HepG2 (cell line): Measurements from ENCODE around the gene KRI1. TPM values are rescaled to one million over a fixed set of nuclear protein-coding genes. Genes with fewer than 3 reads are reported as not detected.
A peak's percentile ranks its signal among the peaks of the same experiment; 100 is the strongest.

Experiments used
- FOXJ3 ChIP-seq: sonication (generic); formaldehyde crosslinking; IDR thresholded peaks from 2 replicates; pipeline ENCODE4 v1.4.0; 2020; ENCODE audit warnings: missing genetic modification reagents, mild to moderate bottlenecking, borderline replicate concordance
- GLI4 ChIP-seq: sonication (generic); formaldehyde crosslinking; IDR thresholded peaks from 2 replicates; pipeline ENCODE4 v1.5.1; 2020; ENCODE audit warnings: missing genetic modification reagents, mild to moderate bottlenecking, moderate library complexity, borderline replicate concordance
- HOXA3 ChIP-seq: sonication (generic); formaldehyde crosslinking; IDR thresholded peaks from 2 replicates; pipeline ENCODE4 v1.5.0; 2020; ENCODE audit warnings: missing genetic modification reagents
- KDM3A ChIP-seq: IDR thresholded peaks from 2 replicates; pipeline ENCODE4 v1.6.1; 2018; ENCODE audit warnings: low read depth, missing compliant biosample characterization
- MAZ ChIP-seq, 2 experiments: sonication (generic) in 1 of 2; formaldehyde crosslinking in 1 of 2; IDR thresholded peaks; 2 replicates each; pipeline versions ENCODE4 v1.5.0 to v1.6.1; 2012 to 2020; ENCODE audit warnings: low read depth in 2 of 2, mild to moderate bottlenecking in 2 of 2, borderline replicate concordance in 1 of 2, improper control_type of control experiment in 1 of 2, low read length in 1 of 2, missing genetic modification reagents in 1 of 2, moderate library complexity in 1 of 2
- NR2F2 ChIP-seq: IDR thresholded peaks from 2 replicates; pipeline ENCODE4 v1.6.1; 2012; ENCODE audit warnings: low read depth, inconsistent platforms, borderline replicate concordance
- RNF2 ChIP-seq: fragments of 450-650 bp; conservative IDR thresholded peaks from 2 replicates; pipeline ENCODE4 v1.6.1; 2016; ENCODE audit warnings: low read depth
- SIX4 ChIP-seq: sonication (generic); formaldehyde crosslinking; IDR thresholded peaks from 2 replicates; pipeline ENCODE4 v1.4.0; 2020; ENCODE audit warnings: missing genetic modification reagents
- SP2 ChIP-seq: sonication (generic); formaldehyde crosslinking; IDR thresholded peaks from 2 replicates; pipeline ENCODE4 v1.5.1; 2020; ENCODE audit warnings: mild to moderate bottlenecking, missing genetic modification reagents
- XRCC5 ChIP-seq: fragments of 200-400 bp; formaldehyde crosslinking; optimal IDR thresholded peaks from 2 replicates; pipeline ENCODE3; 2017; ENCODE audit warnings: mild to moderate bottlenecking, low read length
- ZBTB7A ChIP-seq: sonication (generic); formaldehyde crosslinking; IDR thresholded peaks from 2 replicates; pipeline ENCODE4 v1.8.0; 2022; ENCODE audit warnings: mild to moderate bottlenecking, missing genetic modification reagents
- ZMAT3 ChIP-seq: sonication (generic); formaldehyde crosslinking; conservative IDR thresholded peaks from 2 replicates; pipeline ENCODE4 v1.7.0; 2021; ENCODE audit warnings: missing genetic modification reagents
- ZNF143 ChIP-seq: sonication (generic); formaldehyde crosslinking; IDR thresholded peaks from 2 replicates; pipeline ENCODE4 v1.4.0; 2020; ENCODE audit warnings: missing genetic modification reagents
- ZNF496 ChIP-seq: sonication (generic); formaldehyde crosslinking; IDR thresholded peaks from 2 replicates; pipeline ENCODE4 v1.8.1; 2023; ENCODE audit warnings: mild to moderate bottlenecking, moderate library complexity, missing genetic modification reagents; ENCODE audit not compliant: insufficient replicate concordance
- ZNF781 ChIP-seq: sonication (generic); formaldehyde crosslinking; IDR thresholded peaks from 2 replicates; pipeline ENCODE4 v1.5.1; 2020; ENCODE audit warnings: borderline replicate concordance, mild to moderate bottlenecking, missing genetic modification reagents; ENCODE audit errors: not compliant biosample characterization
- polyA plus RNA-seq, 8 experiments: library from polyadenylated mRNA; depleted of rRNA in 3 of 8; stranded (reverse) in 7 of 8; unstranded in 1 of 8; fragments of >200 nt; fragmentation: Illumina TruSeq in 4 of 8; extraction: Trizol in 4 of 8; gene quantifications; 2 replicates each; pipeline versions ENCODE4 v1.2.1 to v1.2.3, GENCODE V29; 2011 to 2016; ENCODE audit warnings: low read depth in 4 of 8, missing spikeins in 1 of 8, mixed read lengths in 1 of 8; ENCODE audit not compliant: insufficient read depth in 1 of 8
- total RNA-seq, 5 experiments: library from RNA; depleted of rRNA; stranded (reverse); fragments of >200 nt; fragmentation: Illumina TruSeq; extraction: Trizol; gene quantifications; 2 replicates each; pipeline ENCODE4 v1.2.3, GENCODE V29; 2016; ENCODE audit warnings: low read depth in 1 of 5
- TF ChIP-seq, protein P1 (sequence below): sonication (generic); formaldehyde crosslinking; IDR thresholded peaks from 2 replicates; pipeline ENCODE4 v1.4.0; 2020; ENCODE audit warnings: mild to moderate bottlenecking, missing genetic modification reagents
- TF ChIP-seq, protein P2 (sequence below): sonication (generic); formaldehyde crosslinking; IDR thresholded peaks from 2 replicates; pipeline ENCODE4 v1.4.0; 2020; ENCODE audit warnings: missing genetic modification reagents, borderline replicate concordance
- TF ChIP-seq, protein P3 (sequence below): sonication (generic); formaldehyde crosslinking; IDR thresholded peaks from 2 replicates; pipeline ENCODE4 v1.5.0; 2020; ENCODE audit warnings: mild to moderate bottlenecking, missing genetic modification reagents
- TF ChIP-seq, protein P4 (sequence below): sonication (generic); formaldehyde crosslinking; IDR thresholded peaks from 2 replicates; pipeline ENCODE4 v1.4.0; 2020; ENCODE audit warnings: missing genetic modification reagents, mild to moderate bottlenecking, borderline replicate concordance

The KRI1 gene
- total and polyA plus RNA-seq, 2 of the 13 experiments (the other 11 are each of a cell fraction or from before 2014, with no cell fraction given): 9.1 to 11.7 TPM

DNA sequence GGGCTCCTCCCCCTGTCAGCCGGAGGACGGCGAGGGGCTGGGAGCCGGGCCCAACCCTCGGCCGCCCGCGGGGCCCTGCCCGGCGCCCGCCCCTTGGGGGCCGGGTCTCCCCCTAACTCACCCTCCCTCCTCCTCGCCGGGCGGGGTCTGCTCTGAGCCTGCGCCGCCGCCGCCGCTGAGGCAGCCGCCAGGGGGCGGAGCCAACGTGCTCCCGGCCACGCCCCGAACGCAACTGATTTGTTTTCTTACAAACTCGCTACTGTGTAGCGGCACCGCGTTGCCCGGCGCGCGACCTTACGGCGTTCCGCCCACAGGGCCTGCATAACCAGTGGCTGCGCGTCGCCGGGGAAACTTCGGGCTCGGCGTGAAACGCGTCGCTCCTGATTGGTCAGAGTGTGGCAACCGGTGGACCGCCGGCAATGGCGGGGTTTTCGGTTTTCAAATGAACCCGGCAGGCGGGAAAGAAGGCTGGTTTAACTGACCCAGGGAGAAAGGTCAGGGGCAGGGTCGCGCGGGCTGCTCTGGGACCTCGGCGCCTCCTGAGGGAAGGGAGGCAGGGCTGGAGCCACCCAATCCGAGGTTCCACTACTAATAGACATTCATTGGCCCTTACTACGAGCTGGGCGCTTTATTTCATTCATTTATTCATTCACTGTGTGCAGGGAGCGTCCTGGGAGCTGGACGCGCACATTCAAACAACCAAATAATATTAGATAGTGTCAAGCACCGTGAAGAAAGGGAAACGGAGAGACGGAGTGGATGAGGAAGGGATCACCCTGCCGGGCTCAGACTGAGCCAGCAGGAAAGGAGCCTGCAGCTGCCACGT lies 3.2 kb upstream of the KRI1 start, which contains the start of gene CDKN2D (continued):
- TF ChIP-seq, protein P1, sequence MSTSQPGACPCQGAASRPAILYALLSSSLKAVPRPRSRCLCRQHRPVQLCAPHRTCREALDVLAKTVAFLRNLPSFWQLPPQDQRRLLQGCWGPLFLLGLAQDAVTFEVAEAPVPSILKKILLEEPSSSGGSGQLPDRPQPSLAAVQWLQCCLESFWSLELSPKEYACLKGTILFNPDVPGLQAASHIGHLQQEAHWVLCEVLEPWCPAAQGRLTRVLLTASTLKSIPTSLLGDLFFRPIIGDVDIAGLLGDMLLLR: peak; percentile 62; the same call in 1 of the 2 replicates
- TF ChIP-seq, protein P2, sequence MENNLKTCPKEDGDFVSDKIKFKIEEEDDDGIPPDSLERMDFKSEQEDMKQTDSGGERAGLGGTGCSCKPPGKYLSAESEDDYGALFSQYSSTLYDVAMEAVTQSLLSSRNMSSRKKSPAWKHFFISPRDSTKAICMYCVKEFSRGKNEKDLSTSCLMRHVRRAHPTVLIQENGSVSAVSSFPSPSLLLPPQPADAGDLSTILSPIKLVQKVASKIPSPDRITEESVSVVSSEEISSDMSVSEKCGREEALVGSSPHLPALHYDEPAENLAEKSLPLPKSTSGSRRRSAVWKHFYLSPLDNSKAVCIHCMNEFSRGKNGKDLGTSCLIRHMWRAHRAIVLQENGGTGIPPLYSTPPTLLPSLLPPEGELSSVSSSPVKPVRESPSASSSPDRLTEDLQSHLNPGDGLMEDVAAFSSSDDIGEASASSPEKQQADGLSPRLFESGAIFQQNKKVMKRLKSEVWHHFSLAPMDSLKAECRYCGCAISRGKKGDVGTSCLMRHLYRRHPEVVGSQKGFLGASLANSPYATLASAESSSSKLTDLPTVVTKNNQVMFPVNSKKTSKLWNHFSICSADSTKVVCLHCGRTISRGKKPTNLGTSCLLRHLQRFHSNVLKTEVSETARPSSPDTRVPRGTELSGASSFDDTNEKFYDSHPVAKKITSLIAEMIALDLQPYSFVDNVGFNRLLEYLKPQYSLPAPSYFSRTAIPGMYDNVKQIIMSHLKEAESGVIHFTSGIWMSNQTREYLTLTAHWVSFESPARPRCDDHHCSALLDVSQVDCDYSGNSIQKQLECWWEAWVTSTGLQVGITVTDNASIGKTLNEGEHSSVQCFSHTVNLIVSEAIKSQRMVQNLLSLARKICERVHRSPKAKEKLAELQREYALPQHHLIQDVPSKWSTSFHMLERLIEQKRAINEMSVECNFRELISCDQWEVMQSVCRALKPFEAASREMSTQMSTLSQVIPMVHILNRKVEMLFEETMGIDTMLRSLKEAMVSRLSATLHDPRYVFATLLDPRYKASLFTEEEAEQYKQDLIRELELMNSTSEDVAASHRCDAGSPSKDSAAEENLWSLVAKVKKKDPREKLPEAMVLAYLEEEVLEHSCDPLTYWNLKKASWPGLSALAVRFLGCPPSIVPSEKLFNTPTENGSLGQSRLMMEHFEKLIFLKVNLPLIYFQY (CRISPR knock-in tag): no peak; the same call in 1 of the 2 replicates
- TF ChIP-seq ZNF496 (CRISPR knock-in tag) (no peak), HOXA3 (CRISPR knock-in tag) (peak; percentile 84), ZBTB7A (CRISPR knock-in tag) (no peak), ZNF143 (peak; percentile 24), SP2 (CRISPR knock-in tag) (peak; percentile 89), RNF2 (no peak), GLI4 (CRISPR knock-in tag) (no peak), MAZ (IDR thresholded peaks at IDR 0.05; ENCODE audit: borderline replicate concordance, low read depth, low read length) (peak; percentile 60; the same call in 1 of the 2 replicates), MAZ (CRISPR knock-in tag; IDR thresholded peaks at IDR 0.05; ENCODE audit: low read depth) (peak; percentile 74; the same call in 1 of the 2 replicates), XRCC5 (no peak), SIX4 (CRISPR knock-in tag) (no peak), KDM3A (CRISPR knock-in tag) (peak; percentile 82; the same call in 1 of the 2 replicates), ZNF781 (no peak), FOXJ3 (CRISPR knock-in tag) (peak; percentile 76; the same call in 1 of the 2 replicates), ZMAT3 (CRISPR knock-in tag) (no peak), NR2F2 (no peak; the same call in 1 of the 2 replicates)
- TF ChIP-seq, protein P3, sequence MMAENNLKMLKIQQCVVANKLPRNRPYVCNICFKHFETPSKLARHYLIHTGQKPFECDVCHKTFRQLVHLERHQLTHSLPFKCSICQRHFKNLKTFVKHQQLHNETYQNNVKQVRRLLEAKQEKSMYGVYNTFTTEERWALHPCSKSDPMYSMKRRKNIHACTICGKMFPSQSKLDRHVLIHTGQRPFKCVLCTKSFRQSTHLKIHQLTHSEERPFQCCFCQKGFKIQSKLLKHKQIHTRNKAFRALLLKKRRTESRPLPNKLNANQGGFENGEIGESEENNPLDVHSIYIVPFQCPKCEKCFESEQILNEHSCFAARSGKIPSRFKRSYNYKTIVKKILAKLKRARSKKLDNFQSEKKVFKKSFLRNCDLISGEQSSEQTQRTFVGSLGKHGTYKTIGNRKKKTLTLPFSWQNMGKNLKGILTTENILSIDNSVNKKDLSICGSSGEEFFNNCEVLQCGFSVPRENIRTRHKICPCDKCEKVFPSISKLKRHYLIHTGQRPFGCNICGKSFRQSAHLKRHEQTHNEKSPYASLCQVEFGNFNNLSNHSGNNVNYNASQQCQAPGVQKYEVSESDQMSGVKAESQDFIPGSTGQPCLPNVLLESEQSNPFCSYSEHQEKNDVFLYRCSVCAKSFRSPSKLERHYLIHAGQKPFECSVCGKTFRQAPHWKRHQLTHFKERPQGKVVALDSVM (CRISPR knock-in tag): no peak
- TF ChIP-seq, protein P4, sequence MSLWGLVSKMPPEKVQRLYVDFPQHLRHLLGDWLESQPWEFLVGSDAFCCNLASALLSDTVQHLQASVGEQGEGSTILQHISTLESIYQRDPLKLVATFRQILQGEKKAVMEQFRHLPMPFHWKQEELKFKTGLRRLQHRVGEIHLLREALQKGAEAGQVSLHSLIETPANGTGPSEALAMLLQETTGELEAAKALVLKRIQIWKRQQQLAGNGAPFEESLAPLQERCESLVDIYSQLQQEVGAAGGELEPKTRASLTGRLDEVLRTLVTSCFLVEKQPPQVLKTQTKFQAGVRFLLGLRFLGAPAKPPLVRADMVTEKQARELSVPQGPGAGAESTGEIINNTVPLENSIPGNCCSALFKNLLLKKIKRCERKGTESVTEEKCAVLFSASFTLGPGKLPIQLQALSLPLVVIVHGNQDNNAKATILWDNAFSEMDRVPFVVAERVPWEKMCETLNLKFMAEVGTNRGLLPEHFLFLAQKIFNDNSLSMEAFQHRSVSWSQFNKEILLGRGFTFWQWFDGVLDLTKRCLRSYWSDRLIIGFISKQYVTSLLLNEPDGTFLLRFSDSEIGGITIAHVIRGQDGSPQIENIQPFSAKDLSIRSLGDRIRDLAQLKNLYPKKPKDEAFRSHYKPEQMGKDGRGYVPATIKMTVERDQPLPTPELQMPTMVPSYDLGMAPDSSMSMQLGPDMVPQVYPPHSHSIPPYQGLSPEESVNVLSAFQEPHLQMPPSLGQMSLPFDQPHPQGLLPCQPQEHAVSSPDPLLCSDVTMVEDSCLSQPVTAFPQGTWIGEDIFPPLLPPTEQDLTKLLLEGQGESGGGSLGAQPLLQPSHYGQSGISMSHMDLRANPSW (CRISPR knock-in tag): peak; percentile 76; the same call in 1 of the 2 replicates
